RCC 7860 (cell line): ENCODE measurements around the gene CDK5.
"Not testable (repeated sequence)": the region's sequence is repeated elsewhere in the genome, so short reads cannot be mapped to it uniquely, and the experiment has no call there.

Experiments
- DNase-seq: peaks from one replicate; pipeline ENCODE4 v3.0.0-alpha.2; 2015; ENCODE audit warnings: low spot score
- FAIRE-seq: peaks from 2 replicates; lab custom pipeline; 2012; peaks lifted over from hg19 to GRCh38; lab: Jason Lieb, UNC

The CDK5 gene

GRCh38 chr7:151035902-151036301 lies 21.8 kb downstream of the CDK5 start:
- FAIRE-seq (no peak), DNase-seq (no peak)

- DNase-seq (no peak), FAIRE-seq (no peak)
These were observed 22.5 kb downstream of the CDK5 start for GRCh38 chr7:151035026-151035717.

- FAIRE-seq (no peak), DNase-seq (no peak)
These were observed 23.2 kb downstream of the CDK5 start for GRCh38 chr7:151034312-151035025.

- DNase-seq (no peak), FAIRE-seq (no peak)
These were observed 23.8 kb downstream of the CDK5 start for GRCh38 chr7:151033864-151034249.

GRCh38 chr7:151032936-151033863 lies 24.5 kb downstream of the CDK5 start:
- DNase-seq (no peak), FAIRE-seq (no peak)

- DNase-seq (no peak), FAIRE-seq (no peak)
These were observed 26.7 kb downstream of the CDK5 start for GRCh38 chr7:151031011-151031410.

GRCh38 chr7:151028948-151029501 lies 28.7 kb downstream of the CDK5 start:
- DNase-seq (no peak), FAIRE-seq (no peak)

- peak; percentile 99 for DNase-seq
- FAIRE-seq, result peak; percentile 94
These were observed 29.4 kb downstream of the CDK5 start, which contains the start of gene ABCB8 for GRCh38 chr7:151028131-151028947. Gene ABCB8 (plus strand): TSS chr7:151028450. CDS start chr7:151028516, 66 bp downstream.

GRCh38 chr7:151027728-151028130 lies 30.0 kb downstream of the CDK5 start:
- not testable (repeated sequence) for DNase-seq

GRCh38 chr7:151026771-151027727 lies 30.6 kb downstream of the CDK5 start:
- not testable (repeated sequence) for FAIRE-seq, DNase-seq

More at GRCh38 chr7:151027728-151028130, 30.0 kb downstream of the CDK5 start:
- not testable (repeated sequence) for FAIRE-seq

GRCh38 chr7:151025924-151026671 lies 31.6 kb downstream of the CDK5 start:
- peak; percentile 33 for DNase-seq

GRCh38 chr7:151024435-151025056 lies 33.2 kb downstream of the CDK5 start, which contains the start of gene ATG9B:
Gene ATG9B (minus strand): TSS chr7:151024494. CDS start chr7:151024423, 71 bp downstream.
- FAIRE-seq (no peak), DNase-seq (no peak)

More at GRCh38 chr7:151025924-151026671, 31.6 kb downstream of the CDK5 start:
- FAIRE-seq, result no peak

GRCh38 chr7:151023232-151023631 lies 34.5 kb downstream of the CDK5 start:
- DNase-seq (no peak), FAIRE-seq (no peak)

- FAIRE-seq, result no peak
- DNase-seq, result no peak
These were observed 37.5 kb downstream of the CDK5 start for GRCh38 chr7:151020231-151020630.

GRCh38 chr7:151019130-151019447 lies 38.6 kb downstream of the CDK5 start:
- DNase-seq (no peak), FAIRE-seq (no peak)

- no peak for DNase-seq
- FAIRE-seq, result no peak
These were observed 39.1 kb downstream of the CDK5 start for GRCh38 chr7:151018421-151019129.

GRCh38 chr7:151017953-151018420 lies 39.7 kb downstream of the CDK5 start:
- DNase-seq, result no peak
- FAIRE-seq, result no peak
